Left hindlimb (tissue), 1 donor: ENCODE results near the gene CAMK2N1.

Experiments
- DNase-seq: peaks from one replicate; pipeline ENCODE4 v3.0.0-alpha.2; 2018

Gene CAMK2N1

GRCh38 chr1:20442920-20443625, 42.9 kb downstream of the CAMK2N1 start:
- no peak for DNase-seq

GRCh38 chr1:20440785-20441200, 45.2 kb downstream of the CAMK2N1 start:
- no peak for DNase-seq

GRCh38 chr1:20439282-20439681, 46.7 kb downstream of the CAMK2N1 start:
- DNase-seq: no peak

DNA sequence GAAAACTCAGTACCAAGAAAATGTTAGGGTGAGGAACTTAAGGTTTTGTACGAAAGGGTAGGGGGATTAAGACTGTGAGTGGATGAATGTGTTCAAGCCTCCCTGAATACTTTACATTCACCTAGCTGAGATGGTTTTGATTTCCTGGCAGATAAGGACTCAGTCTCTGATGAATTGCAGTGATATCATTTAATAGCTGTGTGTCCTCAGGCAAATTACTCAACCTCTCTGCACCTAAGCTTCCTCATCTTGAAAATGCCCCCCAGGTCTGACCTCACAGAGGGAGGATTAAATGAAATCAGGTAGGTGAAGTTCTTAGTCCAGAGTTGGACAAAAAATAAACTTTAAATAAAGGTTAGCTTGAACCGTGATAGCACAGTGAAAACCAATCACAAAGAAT, 48.4 kb downstream of the CAMK2N1 start:
- no peak for DNase-seq

GRCh38 chr1:20432891-20433290, 53.1 kb downstream of the CAMK2N1 start:
- DNase-seq: no peak
